C4-2B (cell line): ENCODE data around the gene MUC6.

Source experiments
- H3K27ac ChIP-seq: fragments of 450-650 bp; 2 replicates; pipeline ENCODE4 v1.5.1; 2017
- CTCF ChIP-seq: fragments of 450-650 bp; conservative IDR thresholded peaks from 2 replicates; pipeline ENCODE4 v1.5.1; 2017; ENCODE audit warnings: mild to moderate bottlenecking
- ZFX ChIP-seq: fragments of 450-650 bp; IDR thresholded peaks from 2 replicates; pipeline ENCODE4 v1.6.1; 2017

MUC6 gene

DNA sequence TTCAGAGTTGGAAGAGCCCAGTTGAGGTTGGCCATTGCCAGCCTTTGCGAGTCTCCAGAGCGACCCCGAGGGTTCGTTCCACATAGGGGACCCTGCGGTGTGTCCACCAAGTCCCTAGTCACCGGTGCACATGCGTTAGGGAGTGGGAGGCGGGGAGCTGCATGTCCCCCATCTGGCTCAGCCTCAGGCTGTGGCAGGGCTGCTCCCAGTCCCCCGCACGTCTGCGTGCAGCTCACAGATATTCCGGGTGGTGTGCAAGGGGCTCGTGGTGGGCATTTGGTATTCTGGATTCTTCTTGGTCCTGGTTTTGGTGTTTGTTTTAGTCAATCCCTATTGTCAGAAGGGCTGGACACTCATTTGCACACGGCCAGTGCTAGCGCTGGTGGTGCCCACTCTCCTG, 48.8 kb downstream of the MUC6 start:
- no peak for TF ChIP-seq CTCF
- TF ChIP-seq ZFX, result no peak
- H3K27ac ChIP-seq, result peak overlapping the region; percentile 85

DNA sequence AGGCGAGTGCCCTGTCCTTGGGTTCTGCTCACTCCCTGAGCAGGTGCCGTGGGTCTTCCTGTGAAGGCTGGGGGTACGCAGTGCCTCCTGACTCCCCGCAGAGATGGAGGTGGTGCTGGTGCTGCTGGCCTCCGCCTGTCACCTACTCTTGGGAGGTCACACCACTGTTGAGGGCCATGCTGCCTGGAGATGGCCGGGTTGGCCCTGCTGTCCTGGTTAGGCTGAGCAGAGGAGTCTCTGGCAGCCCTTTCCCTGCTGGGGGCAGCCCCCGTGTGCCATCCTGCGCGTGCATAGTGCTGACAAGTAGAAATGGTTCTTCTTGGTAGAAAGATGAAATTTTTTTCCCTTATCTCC, 49.6 kb downstream of the MUC6 start:
- TF ChIP-seq CTCF, result no peak
- TF ChIP-seq ZFX, result no peak
- H3K27ac ChIP-seq, result peak overlapping the region; percentile 85

DNA sequence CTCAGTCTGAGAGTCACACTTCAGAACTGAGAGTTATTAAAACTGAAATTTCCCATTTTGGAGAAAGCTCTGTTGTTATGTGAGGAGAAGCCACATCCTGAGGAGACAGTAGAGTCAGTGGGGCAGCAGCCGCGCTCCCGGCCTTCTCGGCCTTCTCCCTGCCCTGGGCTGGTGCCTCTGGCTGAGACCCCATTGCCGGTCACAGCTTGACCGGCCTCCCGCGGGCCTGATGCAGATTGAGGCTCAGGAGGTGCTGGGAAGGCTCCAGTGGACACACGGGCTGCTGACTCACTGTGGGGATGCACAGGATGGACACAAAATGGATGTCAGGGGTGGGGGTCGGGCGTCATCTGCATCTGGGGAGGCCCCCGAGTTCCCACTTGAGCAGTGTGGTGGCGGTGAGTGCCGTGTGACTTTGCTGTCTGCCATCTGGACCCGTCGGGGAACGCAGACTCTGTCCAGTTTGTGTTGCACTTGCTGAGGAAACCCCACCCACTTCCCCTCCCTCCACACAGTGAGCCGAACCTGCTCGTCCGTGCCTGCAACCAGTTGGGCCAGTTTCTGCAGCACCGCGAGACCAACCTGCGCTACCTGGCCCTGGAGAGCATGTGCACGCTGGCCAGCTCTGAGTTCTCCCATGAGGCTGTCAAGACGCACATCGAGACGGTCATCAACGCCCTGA, 50.1 kb downstream of the MUC6 start:
- H3K27ac ChIP-seq, result peak overlapping the region; percentile 85
- TF ChIP-seq ZFX, result no peak
- no peak for TF ChIP-seq CTCF

DNA sequence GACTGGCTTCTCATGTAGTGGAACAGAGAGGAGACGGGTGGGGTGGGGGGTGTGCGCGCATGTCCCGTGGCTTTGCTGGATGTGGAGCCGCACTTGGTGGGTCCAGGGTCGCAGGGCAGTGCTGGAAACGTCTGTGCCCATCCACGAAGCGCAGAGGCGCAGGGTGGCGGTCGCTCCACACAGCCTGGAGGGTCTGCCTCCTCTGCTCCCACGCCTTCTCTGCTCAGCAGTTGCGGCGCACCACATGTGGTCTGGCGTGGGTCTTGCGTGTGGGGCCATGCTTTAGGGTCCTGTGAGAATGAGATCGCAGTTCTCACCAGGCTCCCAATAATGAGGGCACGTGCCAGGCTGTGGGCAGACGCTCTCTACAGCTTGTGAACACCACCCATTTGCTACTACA, 50.7 kb downstream of the MUC6 start:
- no peak for TF ChIP-seq CTCF
- peak overlapping the region; percentile 85 for H3K27ac ChIP-seq

DNA sequence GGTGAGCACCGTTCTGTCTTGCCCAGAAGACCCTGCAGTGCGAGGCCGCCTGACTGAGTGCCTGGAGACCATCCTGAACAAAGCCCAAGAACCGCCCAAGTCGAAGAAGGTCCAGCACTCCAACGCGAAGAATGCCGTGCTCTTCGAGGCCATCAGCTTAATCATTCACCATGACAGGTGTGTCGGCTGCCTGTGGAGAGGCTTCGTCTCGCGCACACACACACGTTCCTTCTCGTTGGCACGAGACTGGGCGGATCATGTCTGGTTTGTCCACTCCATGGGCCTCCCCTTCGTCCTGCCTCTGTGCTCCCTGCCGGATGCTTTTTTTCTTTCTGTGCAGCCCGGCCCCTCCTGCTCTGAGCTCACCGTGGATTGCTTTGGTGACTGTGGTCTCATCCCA, 51.1 kb downstream of the MUC6 start:
- no peak for TF ChIP-seq CTCF
- no peak for TF ChIP-seq ZFX
- H3K27ac ChIP-seq, result peak overlapping the region; percentile 85

DNA sequence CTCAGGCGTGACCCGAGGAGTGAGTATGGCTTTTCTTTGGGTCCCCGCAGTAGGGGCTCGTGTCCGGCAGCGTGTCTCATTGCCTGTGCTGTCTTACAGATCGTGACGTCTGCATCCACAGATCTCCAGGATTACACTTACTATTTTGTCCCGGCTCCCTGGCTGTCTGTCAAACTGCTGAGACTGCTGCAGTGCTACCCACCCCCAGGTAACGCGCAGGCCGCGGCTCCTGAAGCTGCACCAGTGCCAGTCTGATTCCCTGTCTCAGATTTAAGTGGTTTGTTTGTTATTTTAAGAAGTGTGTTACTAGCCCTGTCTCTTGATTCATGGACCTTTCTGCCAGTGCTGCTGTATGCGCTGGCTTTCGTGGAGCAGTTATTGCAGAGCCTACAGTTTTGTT, 52.0 kb downstream of the MUC6 start:
- TF ChIP-seq CTCF (no peak), ZFX (no peak)
- no peak overlapping the region for H3K27ac ChIP-seq

GRCh38 chr11:981764-982163, 54.8 kb downstream of the MUC6 start:
- TF ChIP-seq CTCF (no peak), ZFX (no peak)

More at GRCh38 chr11:981764-982163, 54.8 kb downstream of the MUC6 start:
- H3K27ac ChIP-seq, result no peak overlapping the region
